Measurements from ENCODE around the gene PIGT.

PIGT gene

GRCh38 chr20:45432294-45432693 lies 16.4 kb downstream of the PIGT start:
- no peak for DNase-seq

- DNase-seq = no peak
Measured at GRCh38 chr20:45433316-45433715, 17.4 kb downstream of the PIGT start.

- DNase-seq = no peak
Measured at GRCh38 chr20:45433976-45434375, 18.0 kb downstream of the PIGT start.

GRCh38 chr20:45436732-45437485 lies 21.0 kb downstream of the PIGT start:
- DNase-seq = peak; percentile 81

- DNase-seq = no peak
Measured at GRCh38 chr20:45440424-45440823, 24.5 kb downstream of the PIGT start.

- DNase-seq = no peak
Measured at GRCh38 chr20:45440891-45441685, 25.1 kb downstream of the PIGT start.

- no peak for DNase-seq
Measured at GRCh38 chr20:45441746-45442145, 25.8 kb downstream of the PIGT start.

- no peak for DNase-seq
Measured at GRCh38 chr20:45444050-45444449, 28.1 kb downstream of the PIGT start.

- DNase-seq = no peak
Measured at GRCh38 chr20:45445805-45446562, 30.0 kb downstream of the PIGT start.

GRCh38 chr20:45448270-45448669 lies 32.3 kb downstream of the PIGT start:
- peak; percentile 86 for DNase-seq

- DNase-seq = peak; percentile 77
Measured at GRCh38 chr20:45449528-45449927, 33.6 kb downstream of the PIGT start.

- peak; percentile 46 for DNase-seq
Measured at GRCh38 chr20:45450097-45450818, 34.3 kb downstream of the PIGT start.

- DNase-seq = no peak
Measured at GRCh38 chr20:45452238-45452637, 36.3 kb downstream of the PIGT start.

GRCh38 chr20:45452772-45453691 lies 37.1 kb downstream of the PIGT start:
- DNase-seq = no peak

GRCh38 chr20:45456632-45457031 lies 40.7 kb downstream of the PIGT start:
- peak; percentile 63 for DNase-seq

GRCh38 chr20:45459606-45460005 lies 43.7 kb downstream of the PIGT start:
- DNase-seq = no peak

- DNase-seq = no peak
Measured at GRCh38 chr20:45461225-45461624, 45.3 kb downstream of the PIGT start.

- DNase-seq = no peak
Measured at GRCh38 chr20:45462711-45463509, 47.0 kb downstream of the PIGT start.

GRCh38 chr20:45463709-45464108 lies 47.8 kb downstream of the PIGT start:
- no peak for DNase-seq

- DNase-seq = no peak
Measured at GRCh38 chr20:45465491-45466266, 49.7 kb downstream of the PIGT start.

Measured in NCI-H2029 (cell line).